ENCODE results near the gene MANSC1.

- no peak for TF ChIP-seq ZBTB7A (IDR thresholded peaks at IDR 0.05; ENCODE audit: borderline replicate concordance, control insufficient read depth, low read depth, low read length)
- TF ChIP-seq ILK (tag; IDR thresholded peaks at IDR 0.05; ENCODE audit: borderline replicate concordance, low read depth), result no peak
- no peak for TF ChIP-seq ZNF24 (IDR thresholded peaks at IDR 0.05)
- no peak for TF ChIP-seq ZNF766 (CRISPR knock-in tag; conservative IDR thresholded peaks at IDR 0.05)
- TF ChIP-seq CTCF (IDR thresholded peaks at IDR 0.05 in 2 of 3, conservative IDR thresholded peaks at IDR 0.05 in 1 of 3; ENCODE audit: insufficient read depth in 2 of 3, low read depth in 1 of 3, low read length in 3 of 3), result no peak
- TF ChIP-seq ATF2 (CRISPR knock-in tag; IDR thresholded peaks at IDR 0.05), result no peak
- TF ChIP-seq EZH2 (IDR thresholded peaks at IDR 0.05; ENCODE audit: borderline replicate concordance, low read depth, low read length), result no peak
These were observed 18.7 kb downstream of the MANSC1 start for GRCh38 chr12:12331244-12331771.

All from K562 (cell line).